Measurements from ENCODE around the gene DGCR6L.
A peak's percentile ranks its signal among the peaks of the same experiment; 100 is the strongest.
"Not testable (repeated sequence)": the region's sequence is repeated elsewhere in the genome, so short reads cannot be mapped to it uniquely, and the experiment has no call there.

- not testable (repeated sequence) for TF ChIP-seq POLR2A (IDR thresholded peaks at IDR 0.05)
- TF ChIP-seq, protein P1, sequence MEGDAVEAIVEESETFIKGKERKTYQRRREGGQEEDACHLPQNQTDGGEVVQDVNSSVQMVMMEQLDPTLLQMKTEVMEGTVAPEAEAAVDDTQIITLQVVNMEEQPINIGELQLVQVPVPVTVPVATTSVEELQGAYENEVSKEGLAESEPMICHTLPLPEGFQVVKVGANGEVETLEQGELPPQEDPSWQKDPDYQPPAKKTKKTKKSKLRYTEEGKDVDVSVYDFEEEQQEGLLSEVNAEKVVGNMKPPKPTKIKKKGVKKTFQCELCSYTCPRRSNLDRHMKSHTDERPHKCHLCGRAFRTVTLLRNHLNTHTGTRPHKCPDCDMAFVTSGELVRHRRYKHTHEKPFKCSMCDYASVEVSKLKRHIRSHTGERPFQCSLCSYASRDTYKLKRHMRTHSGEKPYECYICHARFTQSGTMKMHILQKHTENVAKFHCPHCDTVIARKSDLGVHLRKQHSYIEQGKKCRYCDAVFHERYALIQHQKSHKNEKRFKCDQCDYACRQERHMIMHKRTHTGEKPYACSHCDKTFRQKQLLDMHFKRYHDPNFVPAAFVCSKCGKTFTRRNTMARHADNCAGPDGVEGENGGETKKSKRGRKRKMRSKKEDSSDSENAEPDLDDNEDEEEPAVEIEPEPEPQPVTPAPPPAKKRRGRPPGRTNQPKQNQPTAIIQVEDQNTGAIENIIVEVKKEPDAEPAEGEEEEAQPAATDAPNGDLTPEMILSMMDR (IDR thresholded peaks at IDR 0.05) = peak; percentile 21 to 79 (median 74)
Observed at GRCh38 chr22:20285473-20286311, 34.2 kb downstream of the DGCR6L start.

All from uterus (tissue), 2 donors.